Naive B cell (primary cell): Measurements from ENCODE around the gene SMU1. TPM values are rescaled to one million over a fixed set of nuclear protein-coding genes. Genes with fewer than 3 reads are reported as not detected.

Experiments
- ATAC-seq, 2 donors: fragments of 150-1000 bp; cut with Tn5 transposase; 2 replicates each; pipeline ENCODE4 v1.10.0; 2021; ENCODE audit warnings: low read depth in 2 of 2, mild to moderate bottlenecking in 2 of 2, moderate library complexity in 2 of 2
- DNase-seq: peaks from one replicate; pipeline ENCODE4 v3.0.0; 2022
- H3K27ac Mint-ChIP-seq, 6 donors: one replicate each; pipeline ENCODE4 v1.8.0; 2020 to 2022; ENCODE audit warnings: mild to moderate bottlenecking in 6 of 6, mixed read lengths in 6 of 6, moderate library complexity in 5 of 6, inconsistent platforms in 2 of 6
- H3K27me3 Mint-ChIP-seq, 3 donors: one replicate each; pipeline ENCODE4 v1.8.0; 2021 to 2022; ENCODE audit warnings: mixed read lengths in 3 of 3, mild to moderate bottlenecking in 1 of 3
- H3K36me3 Mint-ChIP-seq, 2 donors: one replicate each; pipeline ENCODE4 v1.8.0; 2020 to 2022; ENCODE audit warnings: mixed read lengths in 2 of 2, inconsistent platforms in 1 of 2, mild to moderate bottlenecking in 1 of 2
- H3K4me1 Mint-ChIP-seq, 3 donors: one replicate each; pipeline ENCODE4 v1.8.0; 2020 to 2022; ENCODE audit warnings: mixed read lengths in 3 of 3, inconsistent platforms in 1 of 3, mild to moderate bottlenecking in 1 of 3, moderate library complexity in 1 of 3
- H3K4me3 Mint-ChIP-seq, 8 donors: one replicate each; pipeline ENCODE4 v1.8.0; 2020 to 2022; ENCODE audit warnings: mild to moderate bottlenecking in 8 of 8, mixed read lengths in 8 of 8, moderate library complexity in 8 of 8, inconsistent platforms in 2 of 8
- H3K9me3 Mint-ChIP-seq, 7 donors: one replicate each; pipeline ENCODE4 v1.8.0; 2020 to 2022; ENCODE audit warnings: mixed read lengths in 7 of 7, mild to moderate bottlenecking in 5 of 7, inconsistent platforms in 2 of 7, moderate library complexity in 1 of 7
- polyA plus RNA-seq, 6 donors: library from polyadenylated mRNA; unstranded; fragments of 300-500 nt; fragmentation: Illumina TruSeq; gene quantifications; one replicate each; pipeline ENCODE4 v1.2.3, GENCODE V29; 2021; ENCODE audit warnings: low read depth in 6 of 6

SMU1 gene
- polyA plus RNA-seq, 6 donors from 2014 or later, result 19.6 to 44.5 (median 25.8) TPM

GRCh38 chr9:33051144-33051543 lies 25.3 kb downstream of the SMU1 start:
- Mint-ChIP-seq H3K9me3 (peaks cover 0 to 4% (median 0%) of the 10 kb centered on the region in 7 donors), H3K4me3 (no peak overlapping the region), H3K36me3 (peaks cover 18 to 22% of the 10 kb centered on the region in 2 donors), H3K27me3 (no peaks in the 10 kb centered on the region), H3K27ac (peak overlapping the region in 4 of 6 donors; percentile 39 to 86 (median 62)), H3K4me1 (peaks cover 8 to 12% (median 11%) of the 10 kb centered on the region in 3 donors)
- ATAC-seq (peak; percentile 62 to 65), DNase-seq (peak; percentile 19)

- Mint-ChIP-seq H3K9me3 (peaks cover 0 to 4% (median 0%) of the 10 kb centered on the region in 7 donors), H3K4me3 (no peak overlapping the region), H3K27me3 (no peaks in the 10 kb centered on the region), H3K27ac (peak overlapping the region in 2 of 6 donors; percentile 26 to 47), H3K4me1 (peaks cover 10 to 14% (median 11%) of the 10 kb centered on the region in 3 donors), H3K36me3 (peaks cover 22% of the 10 kb centered on the region in 2 donors)
- DNase-seq, result no peak
- no peak for ATAC-seq
These were observed 26.7 kb downstream of the SMU1 start for GRCh38 chr9:33049680-33050361.

- peaks cover 21 to 26% (median 21%) of the 10 kb centered on the region in 3 donors for H3K4me1 Mint-ChIP-seq
- ATAC-seq (no peak), DNase-seq (no peak)
- peak overlapping the region in 1 of 6 donors; percentile 34 for H3K27ac Mint-ChIP-seq
- H3K4me3 Mint-ChIP-seq, result peak overlapping the region in 1 of 8 donors; percentile 13
- H3K9me3 Mint-ChIP-seq, result peaks cover 0 to 4% (median 0%) of the 10 kb centered on the region in 7 donors
- peaks cover 22% of the 10 kb centered on the region in 2 donors for H3K36me3 Mint-ChIP-seq
- H3K27me3 Mint-ChIP-seq, result no peaks in the 10 kb centered on the region
These were observed 28.4 kb downstream of the SMU1 start for GRCh38 chr9:33048054-33048465.

- H3K27ac Mint-ChIP-seq, result peak overlapping the region in 1 of 6 donors; percentile 63
- H3K4me1 Mint-ChIP-seq, result peaks cover 15 to 22% (median 17%) of the 10 kb centered on the region in 3 donors
- H3K4me3 Mint-ChIP-seq, result peak overlapping the region in 1 of 8 donors; percentile 24
- H3K27me3 Mint-ChIP-seq, result no peaks in the 10 kb centered on the region
- peaks cover 16 to 17% of the 10 kb centered on the region in 2 donors for H3K36me3 Mint-ChIP-seq
- H3K9me3 Mint-ChIP-seq, result peaks cover 0 to 2% (median 0%) of the 10 kb centered on the region in 7 donors
- DNase-seq (no peak), ATAC-seq (no peak)
These were observed 30.4 kb downstream of the SMU1 start for GRCh38 chr9:33046061-33046460.

- Mint-ChIP-seq H3K36me3 (peaks cover 12 to 16% of the 10 kb centered on the region in 2 donors), H3K4me3 (peak overlapping the region; percentile 77 to 90 (median 85)), H3K4me1 (peaks cover 12 to 16% (median 15%) of the 10 kb centered on the region in 3 donors), H3K27me3 (no peaks in the 10 kb centered on the region), H3K27ac (peak overlapping the region in 3 of 6 donors; percentile 73 to 91 (median 79)), H3K9me3 (peaks cover 0 to under 1% (median 0%) of the 10 kb centered on the region in 7 donors)
- no peak for DNase-seq
- no peak for ATAC-seq
These were observed 31.7 kb downstream of the SMU1 start for GRCh38 chr9:33044677-33045282.

- H3K27ac Mint-ChIP-seq, result peak overlapping the region in 4 of 6 donors; percentile 73 to 88 (median 77)
- ATAC-seq (peak; percentile 87 to 90), DNase-seq (peak; percentile 67)
- H3K4me3 Mint-ChIP-seq, result peak overlapping the region; percentile 77 to 90 (median 85)
- H3K4me1 Mint-ChIP-seq, result peaks cover 10 to 14% (median 13%) of the 10 kb centered on the region in 3 donors
- H3K27me3 Mint-ChIP-seq, result no peaks in the 10 kb centered on the region
- peaks cover 7 to 16% of the 10 kb centered on the region in 2 donors for H3K36me3 Mint-ChIP-seq
- no peaks in the 10 kb centered on the region for H3K9me3 Mint-ChIP-seq
These were observed 32.3 kb downstream of the SMU1 start for GRCh38 chr9:33044162-33044673.

- no peaks in the 10 kb centered on the region for H3K9me3 Mint-ChIP-seq
- peak overlapping the region; percentile 77 to 90 (median 85) for H3K4me3 Mint-ChIP-seq
- DNase-seq (no peak), ATAC-seq (no peak)
- H3K27ac Mint-ChIP-seq, result peak overlapping the region in 5 of 6 donors; percentile 15 to 88 (median 75)
- peaks cover 10 to 14% (median 13%) of the 10 kb centered on the region in 3 donors for H3K4me1 Mint-ChIP-seq
- H3K36me3 Mint-ChIP-seq, result peaks cover 12 to 15% of the 10 kb centered on the region in 2 donors
- H3K27me3 Mint-ChIP-seq, result no peaks in the 10 kb centered on the region
These were observed 32.8 kb downstream of the SMU1 start for GRCh38 chr9:33043671-33044070.

GRCh38 chr9:33042473-33042872 lies 34.0 kb downstream of the SMU1 start:
- Mint-ChIP-seq H3K4me1 (peaks cover 10 to 14% (median 13%) of the 10 kb centered on the region in 3 donors), H3K27me3 (no peaks in the 10 kb centered on the region), H3K9me3 (no peaks in the 10 kb centered on the region), H3K27ac (no peak overlapping the region), H3K36me3 (peaks cover 9 to 15% of the 10 kb centered on the region in 2 donors), H3K4me3 (no peak overlapping the region)
- DNase-seq (no peak), ATAC-seq (no peak)

GRCh38 chr9:33041432-33042188 lies 34.9 kb downstream of the SMU1 start:
- Mint-ChIP-seq H3K4me3 (peak overlapping the region in 1 of 8 donors; percentile 23), H3K36me3 (peaks cover 11 to 14% of the 10 kb centered on the region in 2 donors), H3K27me3 (no peaks in the 10 kb centered on the region), H3K4me1 (peaks cover 10 to 14% (median 13%) of the 10 kb centered on the region in 3 donors), H3K9me3 (no peaks in the 10 kb centered on the region), H3K27ac (no peak overlapping the region)
- DNase-seq (no peak), ATAC-seq (no peak)

GRCh38 chr9:33040792-33041431 lies 35.6 kb downstream of the SMU1 start:
- no peaks in the 10 kb centered on the region for H3K9me3 Mint-ChIP-seq
- H3K27me3 Mint-ChIP-seq, result no peaks in the 10 kb centered on the region
- no peak for ATAC-seq

GRCh38 chr9:33032865-33033264 lies 43.6 kb downstream of the SMU1 start:
- H3K4me1 Mint-ChIP-seq, result peaks cover 7 to 15% (median 8%) of the 10 kb centered on the region in 3 donors
- ATAC-seq, result no peak
- H3K4me3 Mint-ChIP-seq, result no peak overlapping the region
- peaks cover 24 to 43% of the 10 kb centered on the region in 2 donors for H3K36me3 Mint-ChIP-seq
- DNase-seq, result no peak
- H3K27ac Mint-ChIP-seq, result no peak overlapping the region
- H3K27me3 Mint-ChIP-seq, result no peaks in the 10 kb centered on the region
- H3K9me3 Mint-ChIP-seq, result no peaks in the 10 kb centered on the region

More at GRCh38 chr9:33040792-33041431, 35.6 kb downstream of the SMU1 start:
- no peak overlapping the region for H3K4me3 Mint-ChIP-seq
- peaks cover 13 to 18% (median 16%) of the 10 kb centered on the region in 3 donors for H3K4me1 Mint-ChIP-seq
- no peak for DNase-seq
- peak overlapping the region in 1 of 6 donors; percentile 32 for H3K27ac Mint-ChIP-seq
- peaks cover 14 to 20% of the 10 kb centered on the region in 2 donors for H3K36me3 Mint-ChIP-seq

GRCh38 chr9:33032292-33032691 lies 44.2 kb downstream of the SMU1 start:
- no peak overlapping the region for H3K27ac Mint-ChIP-seq
- no peaks in the 10 kb centered on the region for H3K27me3 Mint-ChIP-seq
- peaks cover 8 to 15% (median 13%) of the 10 kb centered on the region in 3 donors for H3K4me1 Mint-ChIP-seq
- H3K4me3 Mint-ChIP-seq, result no peak overlapping the region
- H3K36me3 Mint-ChIP-seq, result peaks cover 24 to 43% of the 10 kb centered on the region in 2 donors
- no peak for ATAC-seq
- H3K9me3 Mint-ChIP-seq, result no peaks in the 10 kb centered on the region
- no peak for DNase-seq
